ENCODE data around the gene NCAPG2.

Gene NCAPG2

GRCh38 chr7:158695726-158696452 is 8.7 kb downstream of the NCAPG2 start:
- no peak overlapping the region for H3K4me3 ChIP-seq (replicated peaks; ENCODE audit: low read depth, low read length)
- TF ChIP-seq CTCF (IDR thresholded peaks at IDR 0.05; ENCODE audit: insufficient read depth, low read length, poor library complexity, severe bottlenecking) = no peak
- no peaks in the 10 kb centered on the region for H3K27me3 ChIP-seq (replicated peaks; ENCODE audit: control insufficient read depth, insufficient read depth, low read length)
- DNase-seq (ENCODE audit: extremely low read depth, insufficient read length) = no peak
- peaks cover 6% of the 10 kb centered on the region for H3K36me3 ChIP-seq (ENCODE audit: control insufficient read depth, insufficient read depth, low read length)

GRCh38 chr7:158695056-158695455 is 9.5 kb downstream of the NCAPG2 start:
- TF ChIP-seq CTCF (IDR thresholded peaks at IDR 0.05; ENCODE audit: insufficient read depth, low read length, poor library complexity, severe bottlenecking) = no peak
- DNase-seq (ENCODE audit: extremely low read depth, insufficient read length) = no peak
- H3K27me3 ChIP-seq (replicated peaks; ENCODE audit: control insufficient read depth, insufficient read depth, low read length) = no peaks in the 10 kb centered on the region
- H3K36me3 ChIP-seq (ENCODE audit: control insufficient read depth, insufficient read depth, low read length) = peaks cover 3% of the 10 kb centered on the region
- no peak overlapping the region for H3K4me3 ChIP-seq (replicated peaks; ENCODE audit: low read depth, low read length)

GRCh38 chr7:158694650-158695049 is 10.0 kb downstream of the NCAPG2 start:
- no peak for DNase-seq (ENCODE audit: extremely low read depth, insufficient read length)
- Histone ChIP-seq H3K4me3 (replicated peaks; ENCODE audit: low read depth, low read length) (no peak overlapping the region), H3K36me3 (ENCODE audit: control insufficient read depth, insufficient read depth, low read length) (peaks cover 3% of the 10 kb centered on the region), H3K27me3 (replicated peaks; ENCODE audit: control insufficient read depth, insufficient read depth, low read length) (no peaks in the 10 kb centered on the region)
- no peak for TF ChIP-seq CTCF (IDR thresholded peaks at IDR 0.05; ENCODE audit: insufficient read depth, low read length, poor library complexity, severe bottlenecking)

- peaks cover 8% of the 10 kb centered on the region for H3K36me3 ChIP-seq (ENCODE audit: control insufficient read depth, insufficient read depth, low read length)
- no peak overlapping the region for H3K4me3 ChIP-seq (replicated peaks; ENCODE audit: low read depth, low read length)
- TF ChIP-seq CTCF (IDR thresholded peaks at IDR 0.05; ENCODE audit: insufficient read depth, low read length, poor library complexity, severe bottlenecking) = no peak
- no peak for DNase-seq (ENCODE audit: extremely low read depth, insufficient read length)
- no peaks in the 10 kb centered on the region for H3K27me3 ChIP-seq (replicated peaks; ENCODE audit: control insufficient read depth, insufficient read depth, low read length)
These were observed 15.1 kb downstream of the NCAPG2 start for GRCh38 chr7:158689488-158689887.

- Histone ChIP-seq H3K27me3 (replicated peaks; ENCODE audit: control insufficient read depth, insufficient read depth, low read length) (no peaks in the 10 kb centered on the region), H3K4me3 (replicated peaks; ENCODE audit: low read depth, low read length) (no peak overlapping the region), H3K36me3 (ENCODE audit: control insufficient read depth, insufficient read depth, low read length) (peaks cover 8% of the 10 kb centered on the region)
- TF ChIP-seq CTCF (IDR thresholded peaks at IDR 0.05; ENCODE audit: insufficient read depth, low read length, poor library complexity, severe bottlenecking) = no peak
- DNase-seq (ENCODE audit: extremely low read depth, insufficient read length) = no peak
These were observed 17.2 kb downstream of the NCAPG2 start for GRCh38 chr7:158687406-158687805.

- H3K4me3 ChIP-seq (replicated peaks; ENCODE audit: low read depth, low read length) = no peak overlapping the region
- H3K27me3 ChIP-seq (replicated peaks; ENCODE audit: control insufficient read depth, insufficient read depth, low read length) = no peaks in the 10 kb centered on the region
- H3K36me3 ChIP-seq (ENCODE audit: control insufficient read depth, insufficient read depth, low read length) = peaks cover 8% of the 10 kb centered on the region
- no peak for DNase-seq (ENCODE audit: extremely low read depth, insufficient read length)
- TF ChIP-seq CTCF (IDR thresholded peaks at IDR 0.05; ENCODE audit: insufficient read depth, low read length, poor library complexity, severe bottlenecking) = no peak
These were observed 18.9 kb downstream of the NCAPG2 start for GRCh38 chr7:158685693-158686092.
